WTC11 (cell line): ENCODE data around the gene SAMD4A. TPM values are rescaled to one million over a fixed set of nuclear protein-coding genes. Genes with fewer than 3 reads are reported as not detected.

Experiments
- ATAC-seq: fragments of 200-7000 bp; cut with Tn5 transposase; 2 replicates; pipeline ENCODE4 v1.10.0; 2021; ENCODE audit warnings: mild to moderate bottlenecking, moderate library complexity
- CTCF ChIA-PET: fragments of 300-600 bp; sonication (Branson Sonifier 250); formaldehyde crosslinking; loops from one replicate; lab custom pipeline; 2021; ENCODE audit warnings: antibody characterized with exemption; lab: Charles Lee
- POLR2A ChIA-PET: fragments of 350-600 bp; sonication (Branson Sonifier 250); formaldehyde crosslinking; loops from one replicate; lab custom pipeline; 2021; ENCODE audit warnings: antibody characterized with exemption; lab: Charles Lee
- DNase-seq: peaks from one replicate; pipeline ENCODE4 v3.0.0; 2021; ENCODE audit warnings: low spot score
- H3K27ac Mint-ChIP-seq: 2 replicates; pipeline ENCODE4 v1.8.0; 2021; ENCODE audit warnings: mixed read lengths
- H3K27me3 Mint-ChIP-seq: 2 replicates; pipeline ENCODE4 v1.8.0; 2021; ENCODE audit warnings: low read depth, mild to moderate bottlenecking, moderate library complexity, mixed read lengths
- H3K36me3 Mint-ChIP-seq: 2 replicates; pipeline ENCODE4 v1.8.0; 2021; ENCODE audit warnings: mixed read lengths
- H3K4me1 Mint-ChIP-seq: 2 replicates; pipeline ENCODE4 v1.8.0; 2022; ENCODE audit warnings: mixed read lengths
- H3K4me3 Mint-ChIP-seq: 2 replicates; pipeline ENCODE4 v1.8.0; 2021; ENCODE audit warnings: mild to moderate bottlenecking, moderate library complexity, mixed read lengths
- H3K9me3 Mint-ChIP-seq: 2 replicates; pipeline ENCODE4 v1.8.0; 2021; ENCODE audit warnings: mixed read lengths
- EMX1 ChIP-seq: fragments of 250-450 bp; sonication (Bioruptor Pico); IDR thresholded peaks from 2 replicates; pipeline ENCODE4 v1.8.0; 2021; ENCODE audit warnings: mild to moderate bottlenecking
- ETV6 ChIP-seq: sonication (generic); formaldehyde crosslinking; IDR thresholded peaks from 2 replicates; pipeline ENCODE4 v1.8.1; 2022; ENCODE audit warnings: mild to moderate bottlenecking, missing genetic modification reagents
- FOXK1 ChIP-seq: sonication (generic); formaldehyde crosslinking; IDR thresholded peaks from 2 replicates; pipeline ENCODE4 v1.8.0; 2022; ENCODE audit warnings: mild to moderate bottlenecking, moderate library complexity, missing genetic modification reagents
- HMGA2 ChIP-seq: fragments of 250-450 bp; sonication (Bioruptor Pico); IDR thresholded peaks from 2 replicates; pipeline ENCODE4 v1.4.0; 2021; ENCODE audit warnings: mild to moderate bottlenecking, moderate library complexity
- JAZF1 ChIP-seq: fragments of 250-450 bp; sonication (Bioruptor Pico); IDR thresholded peaks from 2 replicates; pipeline ENCODE4 v1.9.0; 2021; ENCODE audit warnings: moderate library complexity, mild to moderate bottlenecking, inconsistent platforms
- MYBL2 ChIP-seq: sonication (generic); formaldehyde crosslinking; IDR thresholded peaks from 2 replicates; pipeline ENCODE4 v1.8.1; 2023; ENCODE audit warnings: mild to moderate bottlenecking, moderate library complexity, missing genetic modification reagents
- PRRX2 ChIP-seq: fragments of 250-450 bp; sonication (Bioruptor Pico); IDR thresholded peaks from 2 replicates; pipeline ENCODE4 v1.8.0; 2021; ENCODE audit warnings: mild to moderate bottlenecking
- SMAD4 ChIP-seq: sonication (generic); formaldehyde crosslinking; IDR thresholded peaks from 2 replicates; pipeline ENCODE4 v1.8.0; 2022; ENCODE audit warnings: mild to moderate bottlenecking, missing genetic modification reagents
- TEAD1 ChIP-seq: sonication (generic); formaldehyde crosslinking; IDR thresholded peaks from 2 replicates; pipeline ENCODE4 v1.8.0; 2022; ENCODE audit warnings: mild to moderate bottlenecking, missing genetic modification reagents
- TP53 ChIP-seq: sonication (generic); formaldehyde crosslinking; IDR thresholded peaks from 2 replicates; pipeline ENCODE4 v1.8.1; 2023; ENCODE audit warnings: mild to moderate bottlenecking, missing genetic modification reagents
- ZBTB21 ChIP-seq: sonication (generic); formaldehyde crosslinking; IDR thresholded peaks from 2 replicates; pipeline ENCODE4 v1.8.1; 2023; ENCODE audit warnings: mild to moderate bottlenecking, missing genetic modification reagents, borderline replicate concordance
- ZNF263 ChIP-seq: sonication (generic); formaldehyde crosslinking; IDR thresholded peaks from 2 replicates; pipeline ENCODE4 v1.8.1; 2022; ENCODE audit warnings: low read depth, mild to moderate bottlenecking, moderate library complexity, missing genetic modification reagents
- ZNF396 ChIP-seq: fragments of 250-450 bp; sonication (Bioruptor Pico); IDR thresholded peaks from 2 replicates; pipeline ENCODE4 v1.8.0; 2021; ENCODE audit warnings: mild to moderate bottlenecking, moderate library complexity, borderline replicate concordance
- total RNA-seq: library from RNA; stranded (reverse); gene quantifications from 3 replicates; pipeline ENCODE4 v1.2.3, GENCODE V29; 2021
- TF ChIP-seq, protein P1 (sequence below): sonication (generic); formaldehyde crosslinking; IDR thresholded peaks from 2 replicates; pipeline ENCODE4 v1.8.0; 2022; ENCODE audit warnings: missing genetic modification reagents
- TF ChIP-seq, protein P2 (sequence below): sonication (generic); formaldehyde crosslinking; IDR thresholded peaks from 2 replicates; pipeline ENCODE4 v1.8.1; 2022; ENCODE audit warnings: low read depth, missing genetic modification reagents, borderline replicate concordance
- TF ChIP-seq, protein P3 (sequence below): sonication (generic); formaldehyde crosslinking; IDR thresholded peaks from 2 replicates; pipeline ENCODE4 v1.8.1; 2022; ENCODE audit warnings: low read depth, mild to moderate bottlenecking, moderate library complexity, missing genetic modification reagents, borderline replicate concordance
- TF ChIP-seq, protein P4 (sequence below): sonication (generic); formaldehyde crosslinking; IDR thresholded peaks from 2 replicates; pipeline ENCODE4 v1.8.1; 2023; ENCODE audit warnings: mild to moderate bottlenecking, missing genetic modification reagents, moderate library complexity
- TF ChIP-seq, protein P5 (sequence below): sonication (generic); formaldehyde crosslinking; IDR thresholded peaks from 2 replicates; pipeline ENCODE4 v1.8.1; 2023; ENCODE audit warnings: mild to moderate bottlenecking, missing genetic modification reagents, moderate library complexity
- TF ChIP-seq, protein P6 (sequence below): fragments of 250-450 bp; sonication (Bioruptor Pico); IDR thresholded peaks from 2 replicates; pipeline ENCODE4 v1.8.0; 2021; ENCODE audit warnings: mild to moderate bottlenecking
- TF ChIP-seq, protein P7 (sequence below): sonication (generic); formaldehyde crosslinking; conservative IDR thresholded peaks from 2 replicates; pipeline ENCODE4 v1.8.1; 2022; ENCODE audit warnings: mild to moderate bottlenecking, missing genetic modification reagents
- TF ChIP-seq, protein P8 (sequence below): fragments of 250-450 bp; sonication (Bioruptor Pico); IDR thresholded peaks from 2 replicates; pipeline ENCODE4 v1.9.0; 2021; ENCODE audit warnings: moderate library complexity, mild to moderate bottlenecking, inconsistent platforms, borderline replicate concordance

Gene SAMD4A
- total RNA-seq, 1 experiment from 2014 or later: 6.0 TPM

DNA sequence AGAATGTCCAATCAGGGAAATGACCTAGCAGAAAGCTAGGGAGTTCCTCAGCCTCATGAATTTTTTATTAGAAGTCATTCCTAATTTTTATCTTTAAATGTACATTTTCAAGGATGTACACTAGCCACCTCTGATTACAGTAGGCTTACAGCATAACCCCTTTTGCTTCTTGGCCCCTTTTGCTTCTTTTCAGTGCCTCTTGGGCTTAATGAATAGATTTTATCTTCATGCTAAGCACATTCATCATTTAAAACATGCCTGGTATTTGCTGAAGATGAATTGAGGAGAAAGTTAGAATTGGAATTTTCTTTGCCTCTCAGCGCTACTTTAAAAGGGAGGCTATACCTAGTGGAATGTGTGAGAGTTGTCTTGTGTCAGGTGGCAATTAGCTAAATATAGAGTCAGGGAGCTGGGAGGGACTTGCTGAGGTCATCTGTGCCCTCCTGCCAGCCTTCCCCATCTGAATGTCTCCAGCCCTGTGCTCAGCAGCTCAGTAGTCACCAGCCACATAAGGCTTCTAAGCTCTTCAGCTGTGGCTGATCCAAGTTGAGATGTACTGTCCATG lies 132.1 kb downstream of the SAMD4A start (continued):
- TF ChIP-seq, protein P1, sequence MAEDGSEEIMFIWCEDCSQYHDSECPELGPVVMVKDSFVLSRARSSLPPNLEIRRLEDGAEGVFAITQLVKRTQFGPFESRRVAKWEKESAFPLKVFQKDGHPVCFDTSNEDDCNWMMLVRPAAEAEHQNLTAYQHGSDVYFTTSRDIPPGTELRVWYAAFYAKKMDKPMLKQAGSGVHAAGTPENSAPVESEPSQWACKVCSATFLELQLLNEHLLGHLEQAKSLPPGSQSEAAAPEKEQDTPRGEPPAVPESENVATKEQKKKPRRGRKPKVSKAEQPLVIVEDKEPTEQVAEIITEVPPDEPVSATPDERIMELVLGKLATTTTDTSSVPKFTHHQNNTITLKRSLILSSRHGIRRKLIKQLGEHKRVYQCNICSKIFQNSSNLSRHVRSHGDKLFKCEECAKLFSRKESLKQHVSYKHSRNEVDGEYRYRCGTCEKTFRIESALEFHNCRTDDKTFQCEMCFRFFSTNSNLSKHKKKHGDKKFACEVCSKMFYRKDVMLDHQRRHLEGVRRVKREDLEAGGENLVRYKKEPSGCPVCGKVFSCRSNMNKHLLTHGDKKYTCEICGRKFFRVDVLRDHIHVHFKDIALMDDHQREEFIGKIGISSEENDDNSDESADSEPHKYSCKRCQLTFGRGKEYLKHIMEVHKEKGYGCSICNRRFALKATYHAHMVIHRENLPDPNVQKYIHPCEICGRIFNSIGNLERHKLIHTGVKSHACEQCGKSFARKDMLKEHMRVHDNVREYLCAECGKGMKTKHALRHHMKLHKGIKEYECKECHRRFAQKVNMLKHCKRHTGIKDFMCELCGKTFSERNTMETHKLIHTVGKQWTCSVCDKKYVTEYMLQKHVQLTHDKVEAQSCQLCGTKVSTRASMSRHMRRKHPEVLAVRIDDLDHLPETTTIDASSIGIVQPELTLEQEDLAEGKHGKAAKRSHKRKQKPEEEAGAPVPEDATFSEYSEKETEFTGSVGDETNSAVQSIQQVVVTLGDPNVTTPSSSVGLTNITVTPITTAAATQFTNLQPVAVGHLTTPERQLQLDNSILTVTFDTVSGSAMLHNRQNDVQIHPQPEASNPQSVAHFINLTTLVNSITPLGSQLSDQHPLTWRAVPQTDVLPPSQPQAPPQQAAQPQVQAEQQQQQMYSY (CRISPR knock-in tag): no peak
- TF ChIP-seq, protein P2, sequence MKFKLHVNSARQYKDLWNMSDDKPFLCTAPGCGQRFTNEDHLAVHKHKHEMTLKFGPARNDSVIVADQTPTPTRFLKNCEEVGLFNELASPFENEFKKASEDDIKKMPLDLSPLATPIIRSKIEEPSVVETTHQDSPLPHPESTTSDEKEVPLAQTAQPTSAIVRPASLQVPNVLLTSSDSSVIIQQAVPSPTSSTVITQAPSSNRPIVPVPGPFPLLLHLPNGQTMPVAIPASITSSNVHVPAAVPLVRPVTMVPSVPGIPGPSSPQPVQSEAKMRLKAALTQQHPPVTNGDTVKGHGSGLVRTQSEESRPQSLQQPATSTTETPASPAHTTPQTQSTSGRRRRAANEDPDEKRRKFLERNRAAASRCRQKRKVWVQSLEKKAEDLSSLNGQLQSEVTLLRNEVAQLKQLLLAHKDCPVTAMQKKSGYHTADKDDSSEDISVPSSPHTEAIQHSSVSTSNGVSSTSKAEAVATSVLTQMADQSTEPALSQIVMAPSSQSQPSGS (CRISPR knock-in tag): no peak
- TF ChIP-seq, protein P3, sequence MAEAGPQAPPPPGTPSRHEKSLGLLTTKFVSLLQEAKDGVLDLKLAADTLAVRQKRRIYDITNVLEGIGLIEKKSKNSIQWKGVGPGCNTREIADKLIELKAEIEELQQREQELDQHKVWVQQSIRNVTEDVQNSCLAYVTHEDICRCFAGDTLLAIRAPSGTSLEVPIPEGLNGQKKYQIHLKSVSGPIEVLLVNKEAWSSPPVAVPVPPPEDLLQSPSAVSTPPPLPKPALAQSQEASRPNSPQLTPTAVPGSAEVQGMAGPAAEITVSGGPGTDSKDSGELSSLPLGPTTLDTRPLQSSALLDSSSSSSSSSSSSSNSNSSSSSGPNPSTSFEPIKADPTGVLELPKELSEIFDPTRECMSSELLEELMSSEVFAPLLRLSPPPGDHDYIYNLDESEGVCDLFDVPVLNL (CRISPR knock-in tag): no peak
- no peak for TF ChIP-seq JAZF1
- TF ChIP-seq, protein P4, sequence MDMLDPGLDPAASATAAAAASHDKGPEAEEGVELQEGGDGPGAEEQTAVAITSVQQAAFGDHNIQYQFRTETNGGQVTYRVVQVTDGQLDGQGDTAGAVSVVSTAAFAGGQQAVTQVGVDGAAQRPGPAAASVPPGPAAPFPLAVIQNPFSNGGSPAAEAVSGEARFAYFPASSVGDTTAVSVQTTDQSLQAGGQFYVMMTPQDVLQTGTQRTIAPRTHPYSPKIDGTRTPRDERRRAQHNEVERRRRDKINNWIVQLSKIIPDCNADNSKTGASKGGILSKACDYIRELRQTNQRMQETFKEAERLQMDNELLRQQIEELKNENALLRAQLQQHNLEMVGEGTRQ (CRISPR knock-in tag): no peak
- no peak for TF ChIP-seq MYBL2 (CRISPR knock-in tag)
- TF ChIP-seq, protein P5, sequence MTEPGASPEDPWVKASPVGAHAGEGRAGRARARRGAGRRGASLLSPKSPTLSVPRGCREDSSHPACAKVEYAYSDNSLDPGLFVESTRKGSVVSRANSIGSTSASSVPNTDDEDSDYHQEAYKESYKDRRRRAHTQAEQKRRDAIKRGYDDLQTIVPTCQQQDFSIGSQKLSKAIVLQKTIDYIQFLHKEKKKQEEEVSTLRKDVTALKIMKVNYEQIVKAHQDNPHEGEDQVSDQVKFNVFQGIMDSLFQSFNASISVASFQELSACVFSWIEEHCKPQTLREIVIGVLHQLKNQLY (CRISPR knock-in tag): no peak

DNA sequence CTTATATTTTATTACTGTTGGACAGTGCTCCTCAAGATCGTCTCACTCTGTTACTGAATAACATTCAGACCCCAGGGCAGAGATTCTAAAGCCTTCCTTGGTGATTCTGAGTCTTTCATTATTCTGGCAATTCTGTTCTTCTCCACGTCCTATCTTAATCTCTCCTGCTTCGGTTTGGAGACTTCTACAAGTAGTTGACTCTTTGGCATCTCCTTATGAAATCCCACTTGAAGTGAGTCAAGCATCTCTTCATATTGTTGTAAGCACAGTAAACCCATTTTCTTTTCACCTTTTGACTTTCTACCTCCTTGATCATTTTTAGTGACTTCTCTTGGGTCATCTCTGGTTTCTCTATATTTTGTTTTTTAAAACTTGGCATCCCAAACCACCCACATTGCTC lies 132.8 kb downstream of the SAMD4A start:
- ChIA-PET POLR2A (interaction anchor here (0.8 kb wide), 1 partner anchor 10 kb away, joined by 3 read pairs; no protein-coding TSS in a partner anchor), CTCF (interaction anchor here (1.1 to 3.2 kb wide), 4 partner anchors 9 to 74 kb away, joined by 4 to 20 read pairs (median 12); no protein-coding TSS in a partner anchor)
- Mint-ChIP-seq H3K4me1 (peaks cover 9% of the 10 kb centered on the region), H3K9me3 (no peaks in the 10 kb centered on the region), H3K36me3 (no peaks in the 10 kb centered on the region), H3K4me3 (no peak overlapping the region), H3K27me3 (no peaks in the 10 kb centered on the region), H3K27ac (no peak overlapping the region)
- ATAC-seq (no peak), DNase-seq (no peak)
- no peak for TF ChIP-seq EMX1 (CRISPR knock-in tag)
- TF ChIP-seq TP53: no peak
- TF ChIP-seq FOXK1: no peak
- TF ChIP-seq HMGA2 (CRISPR knock-in tag): no peak
- no peak for TF ChIP-seq PRRX2 (CRISPR knock-in tag)
- no peak for TF ChIP-seq TEAD1 (CRISPR knock-in tag)
- TF ChIP-seq SMAD4: no peak
- no peak for TF ChIP-seq JAZF1
- TF ChIP-seq ZNF263 (CRISPR knock-in tag): no peak
- TF ChIP-seq ZBTB21 (CRISPR knock-in tag): no peak
- TF ChIP-seq, protein P6, sequence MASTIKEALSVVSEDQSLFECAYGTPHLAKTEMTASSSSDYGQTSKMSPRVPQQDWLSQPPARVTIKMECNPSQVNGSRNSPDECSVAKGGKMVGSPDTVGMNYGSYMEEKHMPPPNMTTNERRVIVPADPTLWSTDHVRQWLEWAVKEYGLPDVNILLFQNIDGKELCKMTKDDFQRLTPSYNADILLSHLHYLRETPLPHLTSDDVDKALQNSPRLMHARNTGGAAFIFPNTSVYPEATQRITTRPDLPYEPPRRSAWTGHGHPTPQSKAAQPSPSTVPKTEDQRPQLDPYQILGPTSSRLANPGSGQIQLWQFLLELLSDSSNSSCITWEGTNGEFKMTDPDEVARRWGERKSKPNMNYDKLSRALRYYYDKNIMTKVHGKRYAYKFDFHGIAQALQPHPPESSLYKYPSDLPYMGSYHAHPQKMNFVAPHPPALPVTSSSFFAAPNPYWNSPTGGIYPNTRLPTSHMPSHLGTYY: no peak
- TF ChIP-seq, protein P7, sequence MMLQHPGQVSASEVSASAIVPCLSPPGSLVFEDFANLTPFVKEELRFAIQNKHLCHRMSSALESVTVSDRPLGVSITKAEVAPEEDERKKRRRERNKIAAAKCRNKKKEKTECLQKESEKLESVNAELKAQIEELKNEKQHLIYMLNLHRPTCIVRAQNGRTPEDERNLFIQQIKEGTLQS (CRISPR knock-in tag): no peak
- TF ChIP-seq, protein P8, sequence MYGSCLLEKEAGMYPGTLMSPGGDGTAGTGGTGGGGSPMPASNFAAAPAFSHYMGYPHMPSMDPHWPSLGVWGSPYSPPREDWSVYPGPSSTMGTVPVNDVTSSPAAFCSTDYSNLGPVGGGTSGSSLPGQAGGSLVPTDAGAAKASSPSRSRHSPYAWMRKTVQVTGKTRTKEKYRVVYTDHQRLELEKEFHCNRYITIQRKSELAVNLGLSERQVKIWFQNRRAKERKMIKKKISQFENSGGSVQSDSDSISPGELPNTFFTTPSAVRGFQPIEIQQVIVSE (CRISPR knock-in tag): no peak
- TF ChIP-seq ETV6 (CRISPR knock-in tag): no peak
- no peak for TF ChIP-seq ZNF396
